Posterior vena cava (tissue), 2 donors: ENCODE results near the gene CYGB. TPM values are rescaled to one million over a fixed set of nuclear protein-coding genes. Genes with fewer than 3 reads are reported as not detected.
"Not testable (repeated sequence)": the region's sequence is repeated elsewhere in the genome, so short reads cannot be mapped to it uniquely, and the experiment has no call there.

Experiments
- DNase-seq: peaks from one replicate; pipeline ENCODE4 v3.0.0-alpha.2; 2020; ENCODE audit warnings: low spot score
- intact Hi-C, 2 donors: fragments of 100-400 bp; cut with DNase I; formaldehyde crosslinking; loops; one replicate each; pipeline versions ENCODE4 v1.14.1 to v1.14.2; 2022 to 2023
- total RNA-seq, 2 donors: library from RNA; stranded (reverse); fragmentation: NEBNext Ultra II Directional; extraction: Animal tissue kit (Norgen Biotek cat#: 25700); gene quantifications; one replicate each; pipeline ENCODE4 v1.2.1, GENCODE V29; 2021
- donor health status: DM: yes; HTN: yes; CAD: no.
- donor health status: DM: yes; HTN: yes; CAD: no.

The CYGB gene
- total RNA-seq, 2 donors from 2014 or later = 16.3 to 24.5 TPM

DNA sequence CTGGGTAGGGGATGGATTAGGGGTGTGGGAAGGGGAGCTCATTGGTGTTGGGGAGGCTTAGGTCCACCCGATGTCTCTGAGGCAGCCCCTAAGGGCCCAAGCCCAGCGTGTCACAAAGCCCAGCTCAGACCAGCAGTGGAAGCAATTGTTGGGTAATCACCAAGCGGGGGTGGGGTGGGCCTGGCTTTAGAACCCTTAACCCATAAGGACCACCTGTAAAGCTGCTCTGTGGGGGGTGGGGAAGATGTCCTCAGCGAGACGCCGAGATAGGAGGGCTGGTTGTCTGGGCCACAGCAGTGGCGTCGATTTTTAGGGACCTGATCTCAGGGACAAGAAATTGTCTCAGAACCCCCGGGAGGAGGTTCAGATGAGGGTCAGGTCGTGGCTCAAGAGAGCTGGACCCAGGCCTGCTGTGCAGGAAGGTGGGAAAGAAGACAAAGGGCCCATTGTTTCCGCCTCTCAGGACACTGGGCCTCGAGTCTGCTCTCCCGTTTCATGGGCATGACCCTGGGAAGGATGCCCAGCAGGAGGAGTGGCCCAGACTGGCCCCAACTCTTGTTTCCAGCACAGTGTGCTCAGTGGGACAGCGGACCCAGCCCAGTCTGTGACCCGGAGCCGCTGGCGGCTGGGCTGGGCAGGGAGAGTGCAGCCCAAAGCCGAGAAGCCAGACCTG is 32.2 kb upstream of the CYGB start:
- DNase-seq = peak; percentile 68
- intact Hi-C loops = no loop called here

DNA sequence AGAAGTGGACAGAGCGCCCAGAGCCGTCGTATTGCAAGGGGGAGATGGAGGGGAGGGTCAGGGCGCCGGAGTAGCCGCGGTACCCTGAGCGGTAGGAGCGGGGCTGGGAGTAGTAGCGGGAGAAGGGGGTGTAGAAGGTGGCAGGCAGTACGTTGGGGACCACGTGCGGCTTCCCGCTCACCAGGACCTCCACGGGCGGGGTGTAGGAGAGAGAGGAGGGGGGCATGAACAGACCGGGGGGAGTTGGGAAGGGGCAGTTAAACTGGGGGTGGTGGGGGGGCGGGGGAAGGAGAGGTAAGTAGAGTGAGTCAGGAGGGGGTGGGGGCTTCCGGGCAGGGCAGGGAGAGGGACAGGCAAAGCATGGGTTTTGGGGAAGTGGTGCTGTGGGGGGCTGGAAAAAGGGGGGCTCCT is 31.3 kb upstream of the CYGB start:
- intact Hi-C loops = no loop called here
- peak; percentile 57 for DNase-seq

DNA sequence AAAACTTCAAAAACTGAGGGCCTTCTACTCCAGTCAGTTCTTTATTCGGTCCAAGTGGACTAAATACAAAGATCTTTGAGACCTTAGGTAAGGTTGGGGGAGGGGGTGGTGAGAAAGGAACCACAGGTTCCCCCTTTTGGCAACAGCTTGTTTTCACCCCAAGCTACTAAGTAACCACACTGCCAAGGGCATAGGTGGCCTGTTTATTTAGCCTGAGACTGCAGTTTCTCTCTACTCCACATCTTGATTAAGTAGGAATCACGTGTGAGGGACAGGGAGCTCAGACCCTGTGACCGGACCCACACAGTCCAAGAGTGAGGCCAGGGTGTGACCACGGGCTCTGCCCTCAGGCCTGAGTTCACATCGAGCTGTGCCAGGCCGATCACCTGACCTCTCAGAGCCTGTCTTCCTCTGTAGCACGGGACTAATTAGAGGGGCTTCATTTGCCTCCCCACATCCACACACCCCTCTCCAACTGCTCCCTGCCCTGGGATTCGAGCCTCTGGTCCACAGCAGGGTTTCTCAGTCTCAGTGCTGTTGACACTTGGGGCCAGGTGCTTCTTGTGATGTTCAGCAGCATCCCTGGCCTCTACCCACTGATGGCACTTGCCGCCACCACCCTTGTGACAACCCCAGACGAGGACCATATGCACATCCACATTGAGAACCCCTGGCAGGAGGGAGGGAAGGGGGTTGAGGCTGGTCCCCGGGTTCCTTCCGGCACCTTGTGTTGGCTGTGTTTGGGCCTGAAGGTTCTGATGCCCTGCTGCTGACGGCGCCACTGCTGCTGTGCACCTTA is 30.3 kb upstream of the CYGB start:
- intact Hi-C loops = no loop called here

DNA sequence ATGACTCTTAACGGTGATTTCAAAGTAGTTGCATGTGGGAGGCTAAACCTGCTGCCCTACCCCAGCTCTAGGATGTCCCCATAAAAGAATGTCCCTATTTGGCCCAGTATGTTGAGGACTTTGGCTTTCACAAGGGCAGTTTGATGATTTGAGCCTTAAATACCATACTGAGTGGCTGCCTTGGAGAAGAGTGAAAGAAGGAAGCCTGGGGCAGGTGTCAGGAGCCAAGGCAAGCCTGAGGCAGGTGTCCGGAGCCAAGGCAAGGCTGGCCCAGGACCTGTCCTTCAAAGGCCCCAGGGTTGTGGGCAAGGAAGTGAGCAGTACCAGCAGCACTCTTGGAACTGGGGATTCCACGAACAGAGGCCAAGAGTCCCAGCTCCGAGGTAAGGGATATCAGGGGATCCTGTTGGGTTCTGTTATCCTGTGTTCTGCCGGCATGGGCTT is 29.5 kb upstream of the CYGB start:
- no peak for DNase-seq
- intact Hi-C loops = no loop called here

More for the DNA sequence above, 30.3 kb upstream of the CYGB start:
- DNase-seq = peak; percentile 79

DNA sequence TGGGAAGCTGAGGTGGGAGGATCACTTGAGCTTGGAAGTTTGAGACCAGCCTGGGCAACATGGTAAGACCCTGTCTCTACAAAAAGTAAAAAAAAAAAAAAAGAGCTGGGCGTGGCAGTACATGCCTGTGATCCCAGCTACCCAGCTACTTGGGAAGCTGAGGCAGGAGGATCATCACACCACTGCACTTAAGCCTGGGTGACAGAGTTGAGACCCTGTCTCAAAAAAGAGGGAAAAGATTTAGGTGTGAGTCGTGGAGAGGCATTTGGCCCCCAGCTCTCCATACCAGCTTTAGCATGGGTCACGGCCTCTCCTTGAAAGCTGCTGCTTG is 29.1 kb upstream of the CYGB start:
- intact Hi-C loops = no loop called here
- DNase-seq = no peak

DNA sequence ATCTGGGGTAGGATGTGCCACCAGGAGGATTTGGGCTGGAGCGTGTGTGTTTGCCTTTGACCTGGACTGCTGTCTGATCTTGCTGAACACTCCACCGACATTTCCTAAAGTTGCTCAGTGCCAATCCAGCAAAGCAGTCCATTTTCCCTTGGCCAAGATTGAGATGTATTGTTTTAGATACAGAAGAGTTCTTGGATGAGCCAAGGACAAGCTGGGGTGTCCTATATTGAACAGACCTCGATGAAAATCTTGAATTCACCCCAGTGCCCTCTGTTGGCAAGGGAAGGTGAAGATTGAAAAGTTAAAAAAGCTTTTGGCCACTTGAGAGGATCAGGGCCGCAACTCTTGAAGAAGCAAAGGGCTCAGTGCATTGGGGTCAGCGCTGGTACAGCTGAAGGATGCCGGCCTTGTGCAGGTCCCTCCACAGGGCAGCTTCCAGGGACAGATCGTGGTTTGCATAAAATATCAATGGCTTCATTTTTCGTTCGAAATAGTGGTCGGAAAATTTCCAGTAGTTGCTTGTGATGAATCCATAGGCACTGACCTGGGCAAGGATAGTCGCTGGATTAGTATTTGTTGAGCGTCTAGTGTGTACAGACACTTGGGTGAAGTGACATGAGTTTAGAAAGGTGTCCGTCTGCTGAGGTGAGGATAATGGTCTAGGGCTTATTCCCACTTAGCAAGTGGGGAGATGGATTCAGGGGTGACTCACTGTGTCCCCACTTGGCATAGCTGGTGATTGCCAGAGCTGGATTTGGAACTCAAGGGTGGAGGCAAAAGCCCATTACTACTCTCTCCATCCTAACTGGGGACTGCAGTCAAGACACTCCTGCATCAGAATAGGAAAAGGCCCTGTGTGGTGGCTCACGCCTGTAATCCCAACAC is 28.5 kb upstream of the CYGB start:
- intact Hi-C loops = no loop called here
- no peak for DNase-seq

DNA sequence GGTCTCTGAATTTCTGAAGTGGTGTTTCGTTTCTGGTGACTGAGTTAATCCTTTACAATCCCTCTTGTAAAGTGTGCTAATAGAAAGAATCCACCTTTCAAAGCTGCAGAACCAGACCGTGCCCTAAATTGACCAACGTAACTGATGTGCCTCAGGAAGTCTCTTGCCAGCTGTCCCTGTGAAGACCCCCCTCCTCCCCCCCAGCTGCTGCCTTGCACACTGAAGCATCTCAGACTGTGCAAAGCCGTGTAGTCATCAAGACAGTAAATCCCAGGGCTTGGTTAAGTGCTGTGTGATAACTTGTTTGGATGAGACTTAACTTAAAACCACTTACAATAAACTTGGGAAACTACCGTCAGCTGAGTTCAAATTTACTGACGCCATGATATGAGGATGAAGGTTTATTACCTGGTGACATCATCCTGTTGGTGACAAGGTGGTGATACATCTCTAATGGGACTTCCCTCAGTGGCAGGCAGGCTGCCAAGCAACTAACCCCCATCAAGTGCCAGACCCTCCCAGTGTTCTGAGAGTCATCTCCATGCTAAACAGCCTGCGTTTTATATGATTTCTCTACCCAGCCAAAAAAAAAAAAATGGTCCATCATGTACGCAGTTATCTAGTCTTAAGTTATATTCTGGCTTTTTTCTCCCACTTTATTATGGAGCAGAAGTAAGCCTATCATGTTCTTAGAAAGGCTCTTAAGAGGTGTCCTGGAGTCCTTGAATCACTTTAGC is 27.6 kb upstream of the CYGB start:
- intact Hi-C loops, DNase-seq: not testable (repeated sequence)

DNA sequence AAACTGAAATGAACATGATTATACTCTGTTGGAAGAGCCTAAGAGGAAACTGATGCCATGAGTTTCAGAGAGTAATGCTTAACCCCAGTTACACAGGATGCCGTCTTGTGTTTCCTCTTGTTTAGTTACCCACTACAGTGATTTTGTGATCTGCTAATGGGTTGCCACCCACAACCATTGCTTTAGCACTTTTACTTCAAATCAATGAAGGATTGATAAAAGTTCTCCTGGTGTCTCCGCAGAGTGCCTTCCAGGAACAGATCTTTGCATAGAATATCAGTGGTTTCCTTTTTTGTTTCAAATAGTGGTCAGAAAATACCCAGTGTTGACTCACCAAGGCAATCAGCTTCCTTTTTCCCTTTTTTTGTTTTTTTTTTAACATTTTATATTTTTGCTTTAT is 25.9 kb upstream of the CYGB start:
- intact Hi-C loops = loop anchor here in 1 of 2 donors (2.0 kb wide), 1 partner anchor 63 kb away; the partner anchor contains the start of gene RHBDF2

DNA sequence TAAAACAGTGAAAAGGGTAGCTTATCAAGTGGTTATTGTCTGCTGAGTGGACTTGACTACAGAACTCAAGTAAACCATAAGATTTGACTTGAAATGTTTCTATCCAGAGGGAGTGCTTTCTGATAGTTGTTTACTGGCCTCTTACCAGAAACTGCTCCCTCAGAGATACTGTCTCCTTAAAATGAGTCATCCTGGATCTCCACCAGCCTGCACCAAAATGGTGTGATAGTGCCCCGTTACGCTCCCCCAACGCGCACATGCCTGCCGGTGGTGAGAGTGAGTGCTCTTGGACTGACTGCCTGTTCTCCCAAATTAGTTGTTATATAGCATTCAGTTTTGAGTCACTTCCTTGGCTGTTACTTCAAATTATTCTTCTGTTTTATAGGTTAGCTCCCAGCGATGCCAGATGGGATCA is 25.2 kb upstream of the CYGB start:
- DNase-seq = no peak

More for the DNA sequence above, 25.9 kb upstream of the CYGB start:
- DNase-seq = not testable (repeated sequence)

DNA sequence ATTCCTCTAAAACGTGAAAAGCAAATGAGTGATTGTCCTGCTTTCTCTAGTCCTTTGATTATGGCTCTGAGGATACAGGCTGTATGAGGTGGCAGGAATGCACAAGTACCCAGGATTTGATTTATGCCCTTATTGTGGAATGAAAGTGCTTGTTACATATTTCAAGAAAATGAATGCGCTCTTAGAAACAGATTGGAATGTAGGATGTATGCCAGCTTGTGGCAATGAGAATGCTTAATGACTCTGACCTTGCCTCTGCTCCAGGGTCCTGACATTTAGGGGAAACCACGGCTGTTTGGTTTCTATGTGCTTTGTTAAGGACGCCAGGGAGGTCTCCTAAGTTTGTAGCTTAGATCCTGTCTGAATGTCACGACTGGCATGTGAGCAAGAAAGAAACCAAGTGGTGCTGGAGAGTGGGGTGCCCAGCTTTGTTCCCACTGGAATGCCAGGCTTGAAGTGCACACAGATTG is 24.3 kb upstream of the CYGB start:
- DNase-seq = no peak
- intact Hi-C loops = loop anchor here in 1 of 2 donors (2.0 kb wide), 1 partner anchor 61 kb away; the partner anchor contains the start of gene RHBDF2

More for the DNA sequence above, 25.2 kb upstream of the CYGB start:
- intact Hi-C loops = loop anchor here in 1 of 2 donors (2.0 kb wide), 1 partner anchor 62 kb away; the partner anchor contains the start of gene RHBDF2

DNA sequence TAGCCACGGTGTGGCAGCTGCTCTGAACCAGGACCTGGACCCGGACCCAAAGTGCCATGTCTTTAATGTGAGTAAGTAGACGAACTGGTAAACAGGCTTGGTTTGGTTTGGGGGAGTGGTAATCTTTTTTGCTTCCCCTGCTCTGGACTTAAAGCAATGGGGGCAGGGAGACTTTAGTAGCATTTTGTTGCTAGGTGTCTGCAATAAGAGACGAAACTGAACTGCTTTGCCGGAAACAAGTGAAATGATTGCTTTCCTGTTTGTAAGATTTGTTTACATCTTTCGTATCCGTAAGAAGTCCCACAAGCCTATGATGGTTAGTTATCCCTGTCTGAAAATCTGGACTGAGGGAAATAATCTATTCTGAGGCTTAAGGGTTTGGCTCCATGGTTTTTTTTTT is 23.8 kb upstream of the CYGB start:
- intact Hi-C loops = no loop called here

DNA sequence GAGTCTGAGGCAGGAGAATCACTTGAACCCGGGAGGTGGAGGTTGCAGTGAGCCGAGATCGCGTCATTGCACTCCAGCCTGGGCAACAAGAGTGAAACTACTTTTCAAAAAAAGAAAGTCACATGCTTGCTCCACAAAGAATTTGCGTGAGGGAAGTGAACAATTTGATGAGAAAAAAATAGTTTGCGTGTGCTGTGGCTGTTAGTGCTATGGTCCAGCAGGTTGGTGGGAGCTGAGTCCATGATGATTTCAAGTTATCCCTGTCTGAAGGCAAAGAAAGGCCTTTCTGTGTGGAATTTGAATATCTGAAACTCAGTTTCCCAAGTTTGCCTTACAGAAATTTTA is 23.3 kb upstream of the CYGB start:
- intact Hi-C loops = no loop called here
- no peak for DNase-seq

More for the DNA sequence above, 23.8 kb upstream of the CYGB start:
- DNase-seq = no peak

DNA sequence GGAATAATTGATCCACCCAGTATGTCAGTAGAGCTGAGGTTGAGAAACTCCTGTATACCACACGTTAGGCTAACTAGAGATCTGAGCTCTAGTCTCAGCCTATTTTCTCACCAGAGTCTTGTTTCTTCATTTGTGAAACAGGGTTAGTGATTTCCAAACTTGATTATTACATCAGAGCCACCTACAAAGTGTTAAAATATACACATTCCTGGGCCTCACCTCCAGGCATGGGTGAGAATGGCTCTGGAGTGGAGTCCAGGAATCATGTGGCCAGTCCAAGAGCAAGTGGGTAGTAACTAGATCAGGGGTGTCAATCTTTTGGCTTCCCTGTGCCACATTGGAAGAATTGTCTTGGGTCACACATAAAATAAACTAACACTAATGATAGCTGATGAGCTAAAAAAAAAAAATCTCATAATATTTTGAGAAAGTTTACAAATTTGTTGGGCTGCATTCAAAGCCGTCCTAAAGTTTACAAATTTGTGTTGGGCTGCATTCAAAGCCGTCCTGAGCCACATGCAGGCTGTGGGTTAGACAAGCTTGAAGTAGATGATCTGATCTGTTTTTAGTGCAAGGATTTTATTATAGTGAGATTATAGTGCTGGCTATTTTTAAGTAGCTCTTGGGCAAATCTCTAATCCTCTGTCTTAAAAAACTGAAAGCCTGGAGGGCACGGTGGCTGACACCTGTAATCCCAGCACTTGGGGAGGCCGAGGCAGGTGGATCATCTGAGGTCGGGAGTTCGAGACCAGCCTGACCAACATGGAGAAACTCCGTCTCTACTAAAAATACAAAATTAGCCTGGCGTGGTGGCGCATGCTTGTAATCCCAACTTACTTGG is 22.7 kb upstream of the CYGB start:
- intact Hi-C loops = no loop called here

DNA sequence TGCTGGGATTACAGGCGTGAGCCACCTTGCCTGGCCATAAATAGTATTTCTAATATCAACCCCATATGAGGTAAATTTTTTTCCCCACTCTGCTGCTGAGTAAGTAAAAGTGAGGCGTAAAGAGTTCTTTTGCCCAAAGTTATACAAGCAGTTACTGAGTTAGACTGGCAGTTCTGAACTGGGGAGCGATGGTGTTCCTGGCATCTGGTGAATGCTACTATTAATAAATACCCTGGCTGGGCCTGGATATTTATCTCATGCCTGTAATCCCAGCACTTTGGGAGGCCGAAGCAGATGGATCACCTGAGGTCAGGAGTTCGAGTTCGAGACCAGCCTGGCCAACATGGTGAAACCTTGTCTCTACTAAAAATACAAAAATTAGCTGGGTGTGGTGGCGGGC is 22.0 kb upstream of the CYGB start:
- DNase-seq, intact Hi-C loops: not testable (repeated sequence)

More for the DNA sequence above, 22.7 kb upstream of the CYGB start:
- no peak for DNase-seq

DNA sequence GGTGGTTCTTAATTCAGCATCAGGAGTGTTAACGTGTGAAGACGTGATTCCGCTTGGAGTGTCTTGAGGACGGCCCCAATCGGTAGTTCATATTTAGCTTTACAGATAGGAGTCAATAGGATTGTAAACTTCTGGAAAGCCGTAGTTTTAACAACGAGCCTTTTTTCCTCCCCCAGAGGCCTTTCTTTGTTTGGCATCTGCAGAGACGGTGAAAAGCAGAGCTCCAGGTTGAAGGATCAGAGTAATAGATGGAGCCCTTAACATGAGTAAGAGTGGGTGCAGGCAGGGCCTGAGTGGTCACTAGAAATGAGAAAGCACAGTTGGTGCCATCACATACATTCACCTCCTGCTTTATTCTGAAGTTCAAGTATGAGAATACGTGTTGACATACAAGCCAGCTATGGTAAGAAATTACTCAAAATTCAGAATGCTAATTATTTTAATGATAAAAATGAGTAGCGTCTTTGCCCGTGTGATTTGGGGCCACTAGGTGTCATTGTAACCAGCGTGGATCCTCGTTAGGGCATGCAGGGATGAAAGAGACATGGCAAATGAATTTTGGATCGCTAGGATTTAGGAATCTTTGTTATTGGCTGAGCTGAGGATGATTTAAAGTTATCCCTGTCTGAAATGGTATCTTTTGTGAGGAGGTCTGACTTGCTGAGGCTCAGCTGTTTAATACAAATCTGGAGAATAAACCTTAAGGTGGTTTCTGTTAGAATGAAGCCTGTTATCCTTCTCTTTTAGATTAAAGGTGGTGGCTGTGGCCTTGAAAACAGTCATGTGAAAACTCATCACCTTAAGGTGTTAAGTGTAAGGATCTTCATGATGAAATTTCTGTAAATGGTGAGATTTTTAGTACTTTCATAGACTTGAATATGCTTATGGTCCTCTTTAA is 20.9 kb upstream of the CYGB start:
- DNase-seq = no peak
- intact Hi-C loops = no loop called here

DNA sequence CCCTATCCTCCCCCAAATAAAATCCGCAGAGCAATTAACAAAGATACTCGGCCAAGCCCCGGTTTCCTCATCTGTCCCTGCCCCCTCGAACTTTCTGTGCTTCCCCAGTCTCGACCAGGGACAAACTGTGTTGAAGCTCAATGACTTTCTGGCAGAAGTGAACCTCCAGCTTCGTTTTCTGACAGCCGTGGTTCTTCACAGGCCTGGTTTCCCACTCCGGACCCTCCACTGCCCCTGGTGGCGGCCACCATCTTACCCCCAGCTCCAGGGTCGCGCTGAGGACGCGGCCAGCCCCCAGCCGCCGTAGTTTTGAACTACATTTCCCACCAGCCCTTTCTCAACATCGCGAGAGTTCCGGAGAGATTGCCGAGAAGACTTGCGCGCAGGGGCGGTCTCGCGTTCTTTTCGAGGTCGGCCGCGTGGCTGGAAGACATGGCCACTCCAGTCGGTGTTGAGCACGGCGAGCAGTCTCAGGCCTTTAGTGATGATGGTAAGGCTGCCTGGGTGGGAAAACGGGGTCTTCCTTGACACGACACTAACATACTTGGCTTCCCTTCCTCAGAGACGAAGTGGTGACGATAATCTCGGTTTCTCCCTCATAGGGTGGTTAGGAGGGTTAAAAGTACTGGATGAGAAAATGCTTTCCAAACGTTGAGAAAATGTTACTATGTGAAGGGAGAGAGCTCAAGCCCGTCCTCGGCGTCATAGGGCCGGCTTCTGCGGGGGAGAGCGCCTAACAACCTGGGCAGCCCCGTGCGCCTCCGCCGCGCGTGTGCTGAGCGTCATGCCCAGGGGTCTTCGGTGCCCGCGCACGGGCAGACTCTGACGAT is 20.1 kb upstream of the CYGB start:
- DNase-seq = peak; percentile 98
- intact Hi-C loops = no loop called here
